Progenitor cell of endocrine pancreas (in vitro differentiated cells): ENCODE data around the gene PPP1R9B. TPM values are rescaled to one million over a fixed set of nuclear protein-coding genes. Genes with fewer than 3 reads are reported as not detected.

Source experiments
- DNase-seq: peaks from one replicate; pipeline ENCODE4 v3.0.0; 2021; ENCODE audit warnings: low spot score; ENCODE audit not compliant: unreplicated experiment
- H3K27ac Mint-ChIP-seq: 2 replicates; pipeline ENCODE4 v1.8.0; 2021; ENCODE audit warnings: mild to moderate bottlenecking, moderate library complexity, mixed read lengths
- H3K27me3 Mint-ChIP-seq: 2 replicates; pipeline ENCODE4 v1.8.0; 2021; ENCODE audit warnings: mixed read lengths
- H3K36me3 Mint-ChIP-seq: 2 replicates; pipeline ENCODE4 v1.8.0; 2022; ENCODE audit warnings: mixed read lengths; ENCODE audit not compliant: insufficient read depth
- H3K4me1 Mint-ChIP-seq: 2 replicates; pipeline ENCODE4 v1.8.0; 2021; ENCODE audit warnings: low read depth, mixed read lengths
- H3K4me3 Mint-ChIP-seq: 2 replicates; pipeline ENCODE4 v1.8.0; 2021; ENCODE audit warnings: low read depth, mild to moderate bottlenecking, moderate library complexity, mixed read lengths
- H3K9me3 Mint-ChIP-seq: 2 replicates; pipeline ENCODE4 v1.8.0; 2021; ENCODE audit warnings: low read depth, mixed read lengths
- CTCF ChIP-seq: fragments of 200-600 bp; sonication (generic); IDR thresholded peaks from one replicate; pipeline ENCODE4 v1.5.0; 2021; ENCODE audit warnings: antibody characterized with exemption, mild to moderate bottlenecking; ENCODE audit not compliant: unreplicated experiment
- total RNA-seq: library from RNA; stranded (reverse); gene quantifications from 2 replicates; pipeline ENCODE4 v1.2.1, GENCODE V29; 2021

PPP1R9B gene
- total RNA-seq, 1 donor from 2014 or later = 35.7 TPM

- no peak overlapping the region for H3K27ac Mint-ChIP-seq
- peak; percentile 65 for DNase-seq
- peaks cover 44% of the 10 kb centered on the region for H3K36me3 Mint-ChIP-seq
- H3K9me3 Mint-ChIP-seq = no peaks in the 10 kb centered on the region
- peaks cover 2% of the 10 kb centered on the region for H3K4me1 Mint-ChIP-seq
- no peaks in the 10 kb centered on the region for H3K27me3 Mint-ChIP-seq
- no peak overlapping the region for H3K4me3 Mint-ChIP-seq
- TF ChIP-seq CTCF = peak; percentile 92
Measured at GRCh38 chr17:50139950-50140885, 10.3 kb downstream of the PPP1R9B start.

GRCh38 chr17:50139185-50139783 lies 11.2 kb downstream of the PPP1R9B start:
- H3K4me1 Mint-ChIP-seq = peaks cover 2% of the 10 kb centered on the region
- no peaks in the 10 kb centered on the region for H3K27me3 Mint-ChIP-seq
- no peak overlapping the region for H3K4me3 Mint-ChIP-seq
- H3K9me3 Mint-ChIP-seq = no peaks in the 10 kb centered on the region
- TF ChIP-seq CTCF = no peak
- DNase-seq = no peak
- no peak overlapping the region for H3K27ac Mint-ChIP-seq
- peaks cover 42% of the 10 kb centered on the region for H3K36me3 Mint-ChIP-seq

GRCh38 chr17:50137042-50137441 lies 13.4 kb downstream of the PPP1R9B start:
- no peak for DNase-seq
- peaks cover 2% of the 10 kb centered on the region for H3K4me1 Mint-ChIP-seq
- no peaks in the 10 kb centered on the region for H3K9me3 Mint-ChIP-seq

GRCh38 chr17:50136096-50136687 lies 14.3 kb downstream of the PPP1R9B start:
- no peak for DNase-seq
- Mint-ChIP-seq H3K36me3 (peaks cover 30% of the 10 kb centered on the region), H3K9me3 (no peaks in the 10 kb centered on the region)

More at GRCh38 chr17:50137042-50137441, 13.4 kb downstream of the PPP1R9B start:
- no peak overlapping the region for H3K27ac Mint-ChIP-seq
- H3K36me3 Mint-ChIP-seq = peaks cover 33% of the 10 kb centered on the region
- H3K27me3 Mint-ChIP-seq = no peaks in the 10 kb centered on the region
- TF ChIP-seq CTCF = no peak
- H3K4me3 Mint-ChIP-seq = no peak overlapping the region

More at GRCh38 chr17:50136096-50136687, 14.3 kb downstream of the PPP1R9B start:
- Mint-ChIP-seq H3K4me1 (peaks cover 3% of the 10 kb centered on the region), H3K27ac (no peak overlapping the region), H3K4me3 (no peak overlapping the region), H3K27me3 (peaks cover 6% of the 10 kb centered on the region)
- no peak for TF ChIP-seq CTCF
